Keratinocyte (primary cell): ENCODE measurements around the gene ITGB1. TPM values are rescaled to one million over a fixed set of nuclear protein-coding genes. Genes with fewer than 3 reads are reported as not detected.

Experiments
- DNase-seq: peaks from one replicate; pipeline ENCODE4 v3.0.0-alpha.2; 2011; ENCODE audit warnings: low read depth, missing footprints, low spot score
- FAIRE-seq: peaks from 2 replicates; lab custom pipeline; 2011; peaks lifted over from hg19 to GRCh38; lab: Jason Lieb, UNC
- H2AFZ ChIP-seq: 2 replicates; pipeline ENCODE4 v1.6.0; 2012; ENCODE audit warnings: low read length, control low read depth, inconsistent platforms; ENCODE audit not compliant: control insufficient read depth
- H3K27ac ChIP-seq: 2 replicates; pipeline ENCODE4 v1.5.1; 2011; ENCODE audit warnings: low read length; ENCODE audit not compliant: control insufficient read depth, insufficient read depth
- H3K27me3 ChIP-seq: 3 replicates; pipeline ENCODE4 v1.6.0; 2011; ENCODE audit warnings: low read length; ENCODE audit not compliant: control insufficient read depth, insufficient read depth; ENCODE audit errors: extremely low read depth
- H3K36me3 ChIP-seq, 2 experiments: 2 replicates in 1 of 2; 3 replicates in 1 of 2; pipeline ENCODE4 v1.5.1; 2011; ENCODE audit warnings: low read length in 2 of 2, mild to moderate bottlenecking in 1 of 2; ENCODE audit not compliant: control insufficient read depth in 2 of 2, insufficient read depth in 2 of 2; ENCODE audit errors: extremely low read depth in 1 of 2
- H3K4me1 ChIP-seq: 3 replicates; pipeline ENCODE4 v1.5.1; 2011; ENCODE audit warnings: low read length; ENCODE audit not compliant: control insufficient read depth, insufficient read depth; ENCODE audit errors: extremely low read depth
- H3K4me2 ChIP-seq: 3 replicates; pipeline ENCODE4 v1.6.0; 2011; ENCODE audit warnings: low read depth, low read length; ENCODE audit not compliant: control insufficient read depth, insufficient read depth; ENCODE audit errors: extremely low read depth
- H3K4me3 ChIP-seq, 3 experiments: fragments of 200-600 bp in 1 of 3; sonication (generic) in 1 of 3; 2 replicates in 2 of 3; 3 replicates in 1 of 3; pipeline ENCODE4 v1.5.1; 2011 to 2016; ENCODE audit warnings: low read length in 3 of 3, mild to moderate bottlenecking in 3 of 3, control low read depth in 2 of 3, inconsistent platforms in 1 of 3, low read depth in 1 of 3, mixed read lengths in 1 of 3, mixed run types in 1 of 3, moderate library complexity in 1 of 3; ENCODE audit not compliant: control insufficient read depth in 2 of 3, insufficient read depth in 2 of 3; ENCODE audit errors: extremely low read depth in 1 of 3
- H3K79me2 ChIP-seq: 2 replicates; pipeline ENCODE4 v1.6.0; 2012; ENCODE audit warnings: low read length; ENCODE audit not compliant: control insufficient read depth, insufficient read depth
- H3K9ac ChIP-seq: 3 replicates; pipeline ENCODE4 v1.6.0; 2011; ENCODE audit warnings: low read length; ENCODE audit not compliant: control insufficient read depth, insufficient read depth; ENCODE audit errors: extremely low read depth
- H3K9me1 ChIP-seq: 3 replicates; pipeline ENCODE4 v1.6.0; 2011; ENCODE audit warnings: low read length; ENCODE audit not compliant: control insufficient read depth, insufficient read depth; ENCODE audit errors: extremely low read depth
- H3K9me3 ChIP-seq: 2 replicates; pipeline ENCODE4 v1.5.1; 2012; ENCODE audit warnings: low read depth, low read length; ENCODE audit not compliant: control insufficient read depth
- H4K20me1 ChIP-seq: 3 replicates; pipeline ENCODE4 v1.6.0; 2011; ENCODE audit warnings: low read length; ENCODE audit not compliant: control insufficient read depth, insufficient read depth; ENCODE audit errors: extremely low read depth
- CTCF ChIP-seq, 3 experiments: IDR thresholded peaks in 1 of 3; conservative IDR thresholded peaks in 1 of 3; optimal IDR thresholded peaks in 1 of 3; 2 replicates in 2 of 3; 3 replicates in 1 of 3; pipeline versions ENCODE3 to v1.5.1; 2011; ENCODE audit warnings: low read length in 3 of 3, mild to moderate bottlenecking in 3 of 3, moderate library complexity in 2 of 3, control low read depth in 1 of 3, inconsistent platforms in 1 of 3; ENCODE audit not compliant: insufficient read depth in 2 of 3; ENCODE audit errors: extremely low read depth in 1 of 3
- EZH2 ChIP-seq: IDR thresholded peaks from one replicate; pipeline ENCODE4 v1.6.1; 2012; ENCODE audit warnings: inconsistent platforms, mild to moderate bottlenecking, low read length, moderate library complexity
- dilution Hi-C: fragments of 300-500 bp; cut with MboI; formaldehyde crosslinking; loops from one replicate; pipeline ENCODE4 v1.7.0; 2020; ENCODE audit warnings: low sequenced_read_pairs; ENCODE audit not compliant: extremely low pct_ligation_motif_present
- polyA plus RNA-seq, 5 experiments: library from polyadenylated mRNA; depleted of rRNA in 3 of 5; stranded (reverse) in 3 of 5; stranded (forward) in 1 of 5; unstranded in 1 of 5; fragments of >200 nt; gene quantifications; 1 replicate in 1 of 5; 2 replicates in 3 of 5; 3 replicates in 1 of 5; pipeline versions ENCODE4 v1.2.1 to v1.2.3, GENCODE V29; 2011 to 2012; ENCODE audit warnings: missing spikeins in 2 of 5, low read depth in 1 of 5, low replicate concordance in 1 of 5

Gene ITGB1
- polyA plus RNA-seq, 1 donor (not counting 4 experiments of a cell fraction or from before 2014, with no cell fraction given): 1,445 TPM

DNA sequence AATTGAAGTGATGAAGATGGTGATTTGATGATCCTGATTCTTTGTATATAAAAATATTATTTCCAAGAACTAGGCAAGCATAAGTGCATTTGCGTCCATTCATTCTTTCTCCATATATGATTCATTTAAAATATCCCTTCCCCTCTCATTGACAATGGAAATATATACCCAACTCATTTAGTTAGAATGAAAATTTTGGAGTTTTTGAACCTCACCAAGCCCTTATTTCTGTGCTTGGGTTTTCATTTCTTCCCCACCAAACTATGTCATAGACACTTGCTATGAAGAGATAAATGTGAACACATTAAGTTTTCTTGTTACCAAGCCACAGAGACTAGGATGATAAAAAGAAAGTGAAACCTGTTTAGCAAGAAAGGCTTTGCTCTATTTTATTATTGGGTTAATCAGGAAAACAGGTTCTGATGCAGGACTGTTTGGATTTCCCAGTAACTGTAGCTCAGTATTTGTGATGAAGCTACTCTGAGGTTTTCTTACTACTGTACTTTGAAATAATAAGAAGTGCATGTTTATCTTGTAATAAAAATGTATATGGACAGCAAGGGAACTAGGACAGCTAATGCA lies 68.3 kb downstream of the ITGB1 start:
- H3K9ac ChIP-seq: no peak overlapping the region
- FAIRE-seq (no peak), DNase-seq (no peak)
- no peaks in the 10 kb centered on the region for H4K20me1 ChIP-seq
- TF ChIP-seq CTCF (optimal IDR thresholded peaks at IDR 0.05 in 1 of 3, IDR thresholded peaks at IDR 0.05 in 1 of 3, conservative IDR thresholded peaks at IDR 0.05 in 1 of 3; ENCODE audit: extremely low read depth in 1 of 3, insufficient read depth in 2 of 3, low read length in 3 of 3) (no peak), EZH2 (no peak)
- H3K9me3 ChIP-seq: no peaks in the 10 kb centered on the region
- H3K27me3 ChIP-seq: no peaks in the 10 kb centered on the region
- H3K79me2 ChIP-seq: no peaks in the 10 kb centered on the region
- no peaks in the 10 kb centered on the region for H3K4me1 ChIP-seq
- no peak overlapping the region for H3K27ac ChIP-seq
- H3K4me2 ChIP-seq: no peak overlapping the region
- peaks cover 2 to 3% of the 10 kb centered on the region in 2 experiments for H3K36me3 ChIP-seq
- H2AFZ ChIP-seq: no peak overlapping the region
- dilution Hi-C loops: no loop called here
- H3K9me1 ChIP-seq: peaks cover 3% of the 10 kb centered on the region
- H3K4me3 ChIP-seq: no peak overlapping the region

DNA sequence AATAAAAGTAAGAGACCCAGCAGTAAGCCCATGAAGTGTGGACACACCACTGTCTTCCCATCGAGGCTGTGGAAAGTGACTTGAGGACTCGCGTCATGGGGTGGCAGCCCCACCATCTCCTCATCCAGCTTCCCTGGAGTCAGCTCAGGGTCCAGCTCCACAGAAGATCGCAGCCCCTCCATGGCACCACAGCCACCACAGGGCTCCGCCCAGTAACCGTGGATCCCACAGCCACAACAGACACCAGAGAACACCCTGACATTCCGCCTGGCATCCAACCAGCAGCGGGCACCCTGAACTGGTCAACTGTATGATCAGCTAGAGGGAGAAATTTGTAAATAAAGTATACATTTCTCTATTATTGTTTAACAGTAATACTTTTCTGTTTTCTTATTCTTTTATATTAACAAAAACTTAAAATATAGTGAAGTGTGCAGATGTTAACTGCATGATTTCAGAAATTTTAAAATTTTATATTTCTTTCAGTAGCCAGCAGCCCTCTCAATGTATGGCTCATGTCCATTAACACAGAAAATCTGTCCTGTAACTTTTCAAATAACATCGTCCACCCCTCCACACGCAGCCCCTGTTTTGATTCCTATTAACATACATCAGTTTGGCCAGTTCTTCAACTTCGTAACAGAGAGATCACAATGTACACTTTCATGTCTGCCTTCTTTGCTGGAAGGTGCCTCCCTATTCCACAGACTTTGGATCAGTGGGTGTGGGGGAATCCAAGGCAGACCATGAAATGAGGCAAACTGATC lies 69.7 kb downstream of the ITGB1 start:
- H3K9me1 ChIP-seq: peaks cover 3% of the 10 kb centered on the region
- dilution Hi-C loops: no loop called here
- no peak overlapping the region for H3K4me3 ChIP-seq
- no peaks in the 10 kb centered on the region for H3K9me3 ChIP-seq
- H2AFZ ChIP-seq: no peak overlapping the region
- no peak overlapping the region for H3K27ac ChIP-seq
- H3K4me1 ChIP-seq: no peaks in the 10 kb centered on the region
- H3K9ac ChIP-seq: no peak overlapping the region
- FAIRE-seq: no peak
- no peaks in the 10 kb centered on the region for H3K27me3 ChIP-seq
- no peaks in the 10 kb centered on the region for H4K20me1 ChIP-seq
- no peaks in the 10 kb centered on the region for H3K79me2 ChIP-seq
- no peak for TF ChIP-seq CTCF (optimal IDR thresholded peaks at IDR 0.05 in 1 of 3, IDR thresholded peaks at IDR 0.05 in 1 of 3, conservative IDR thresholded peaks at IDR 0.05 in 1 of 3; ENCODE audit: extremely low read depth in 1 of 3, insufficient read depth in 2 of 3, low read length in 3 of 3)
- no peak for TF ChIP-seq EZH2
- DNase-seq: no peak
- no peak overlapping the region for H3K4me2 ChIP-seq
- peaks cover 2 to 3% of the 10 kb centered on the region in 2 experiments for H3K36me3 ChIP-seq
